Measurements from ENCODE around the gene SH2D4B.

The SH2D4B gene

GRCh38 chr10:80633383-80633860 is 95.7 kb downstream of the SH2D4B start:
- H3K36me3 ChIP-seq (ENCODE audit: control insufficient read depth, insufficient read depth, low read length) = no peaks in the 10 kb centered on the region
- no peak overlapping the region for H3K4me2 ChIP-seq (ENCODE audit: low read length)
- H2AFZ ChIP-seq = no peak overlapping the region
- no peaks in the 10 kb centered on the region for H3K9me3 ChIP-seq (ENCODE audit: control insufficient read depth, low read length)
- no peak for TF ChIP-seq CTCF (IDR thresholded peaks at IDR 0.05)
- H3K9ac ChIP-seq = no peak overlapping the region
- no peak overlapping the region for H3K27ac ChIP-seq
- no peak overlapping the region for H3K4me3 ChIP-seq (ENCODE audit: low read depth, low read length)
- no peaks in the 10 kb centered on the region for H3K27me3 ChIP-seq (ENCODE audit: control insufficient read depth, insufficient read depth, low read length)
- H3K79me2 ChIP-seq = no peaks in the 10 kb centered on the region
- no peaks in the 10 kb centered on the region for H3K4me1 ChIP-seq

- no peak for TF ChIP-seq CTCF (IDR thresholded peaks at IDR 0.05)
- Histone ChIP-seq H3K9ac (no peak overlapping the region), H3K36me3 (ENCODE audit: control insufficient read depth, insufficient read depth, low read length) (no peaks in the 10 kb centered on the region), H3K79me2 (no peaks in the 10 kb centered on the region), H3K4me2 (ENCODE audit: low read length) (no peak overlapping the region), H3K4me3 (ENCODE audit: low read depth, low read length) (no peak overlapping the region), H3K9me3 (ENCODE audit: control insufficient read depth, low read length) (no peaks in the 10 kb centered on the region), H3K4me1 (no peaks in the 10 kb centered on the region), H3K27ac (no peak overlapping the region), H2AFZ (no peak overlapping the region), H3K27me3 (ENCODE audit: control insufficient read depth, insufficient read depth, low read length) (no peaks in the 10 kb centered on the region)
Observed at GRCh38 chr10:80633910-80634309, 96.2 kb downstream of the SH2D4B start.

- Histone ChIP-seq H2AFZ (no peak overlapping the region), H3K27ac (no peak overlapping the region), H3K4me3 (ENCODE audit: low read depth, low read length) (no peak overlapping the region), H3K9ac (no peak overlapping the region), H3K36me3 (ENCODE audit: control insufficient read depth, insufficient read depth, low read length) (no peaks in the 10 kb centered on the region), H3K27me3 (ENCODE audit: control insufficient read depth, insufficient read depth, low read length) (no peaks in the 10 kb centered on the region), H3K9me3 (ENCODE audit: control insufficient read depth, low read length) (no peaks in the 10 kb centered on the region), H3K4me2 (ENCODE audit: low read length) (no peak overlapping the region), H3K79me2 (no peaks in the 10 kb centered on the region), H3K4me1 (no peaks in the 10 kb centered on the region)
- TF ChIP-seq CTCF (IDR thresholded peaks at IDR 0.05) = no peak
Observed at GRCh38 chr10:80642661-80643060, 105.0 kb downstream of the SH2D4B start.

- Histone ChIP-seq H3K9ac (no peak overlapping the region), H3K9me3 (ENCODE audit: control insufficient read depth, low read length) (no peaks in the 10 kb centered on the region), H3K4me1 (no peaks in the 10 kb centered on the region), H3K27me3 (ENCODE audit: control insufficient read depth, insufficient read depth, low read length) (no peaks in the 10 kb centered on the region), H3K4me2 (ENCODE audit: low read length) (no peak overlapping the region), H3K27ac (no peak overlapping the region), H2AFZ (no peak overlapping the region), H3K79me2 (no peaks in the 10 kb centered on the region), H3K4me3 (ENCODE audit: low read depth, low read length) (no peak overlapping the region), H3K36me3 (ENCODE audit: control insufficient read depth, insufficient read depth, low read length) (no peaks in the 10 kb centered on the region)
- no peak for TF ChIP-seq CTCF (IDR thresholded peaks at IDR 0.05)
Observed at GRCh38 chr10:80646366-80646765, 108.7 kb downstream of the SH2D4B start.

GRCh38 chr10:80647173-80647833 is 109.6 kb downstream of the SH2D4B start:
- no peak overlapping the region for H3K4me2 ChIP-seq (ENCODE audit: low read length)
- H3K4me1 ChIP-seq = no peaks in the 10 kb centered on the region
- H3K4me3 ChIP-seq (ENCODE audit: low read depth, low read length) = no peak overlapping the region

More at GRCh38 chr10:80647173-80647833, 109.6 kb downstream of the SH2D4B start:
- TF ChIP-seq CTCF (IDR thresholded peaks at IDR 0.05) = no peak
- Histone ChIP-seq H3K27me3 (ENCODE audit: control insufficient read depth, insufficient read depth, low read length) (no peaks in the 10 kb centered on the region), H3K79me2 (no peaks in the 10 kb centered on the region), H3K27ac (no peak overlapping the region), H3K9me3 (ENCODE audit: control insufficient read depth, low read length) (no peaks in the 10 kb centered on the region), H3K9ac (no peak overlapping the region), H3K36me3 (ENCODE audit: control insufficient read depth, insufficient read depth, low read length) (no peaks in the 10 kb centered on the region), H2AFZ (no peak overlapping the region)
